Dedifferentiated amniotic fluid mesenchymal stem cell (primary cell): ENCODE data around the gene RAB40B.
A peak's percentile ranks its signal among the peaks of the same experiment; 100 is the strongest.
"Not testable (repeated sequence)": the region's sequence is repeated elsewhere in the genome, so short reads cannot be mapped to it uniquely, and the experiment has no call there.

Experiments used
- DNase-seq: peaks from one replicate; pipeline ENCODE4 v3.0.0-alpha.2; 2016; ENCODE audit errors: extremely low spot score

RAB40B gene

GRCh38 chr17:82698065-82698973 is at the start of gene RAB40B:
RAB40B (minus strand) TSS chr17:82698698; CDS start chr17:82698596, 102 bp downstream.
- peak; percentile 99 for DNase-seq

DNA sequence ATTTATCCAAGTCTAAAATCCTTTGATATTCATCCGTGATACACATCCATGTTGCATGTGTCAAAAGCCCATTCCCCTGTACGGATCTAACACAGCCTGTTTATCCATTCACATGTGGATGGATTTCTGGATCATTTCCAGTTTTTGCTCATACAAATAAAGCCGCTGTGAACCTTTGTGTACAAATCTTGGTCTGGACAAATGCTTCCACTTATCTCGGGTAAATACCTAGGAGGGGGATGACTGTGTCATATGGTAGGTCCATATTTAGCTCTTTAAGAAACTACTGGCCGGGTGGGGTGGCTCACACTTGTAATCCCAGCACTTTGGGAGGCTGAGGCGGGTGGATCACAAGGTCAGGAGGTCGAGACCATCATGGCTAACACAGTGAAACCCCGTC is 47.0 kb upstream of the RAB40B start:
- no peak for DNase-seq

DNA sequence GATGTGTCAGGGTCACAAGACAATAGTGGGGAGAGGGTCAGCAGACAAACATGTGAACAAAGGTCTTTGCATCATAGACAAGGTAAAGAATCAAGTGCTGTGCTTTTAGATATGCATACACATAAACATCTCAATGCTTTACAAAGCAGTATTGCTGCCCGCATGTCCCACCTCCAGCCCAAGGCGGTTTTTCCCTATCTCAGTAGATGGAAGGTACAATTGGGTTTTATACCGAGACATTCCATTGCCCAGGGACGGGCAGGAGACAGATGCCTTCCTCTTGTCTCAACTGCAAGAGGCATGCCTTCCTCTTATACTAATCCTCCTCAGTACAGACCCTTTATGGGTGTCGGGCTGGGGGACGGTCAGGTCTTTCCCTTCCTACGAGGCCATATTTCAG is 46.2 kb upstream of the RAB40B start:
- not testable (repeated sequence) for DNase-seq

- DNase-seq, result no peak
Measured at GRCh38 chr17:82743344-82744219, 45.1 kb upstream of the RAB40B start.

GRCh38 chr17:82740906-82741759 is 42.6 kb upstream of the RAB40B start:
- no peak for DNase-seq

DNA sequence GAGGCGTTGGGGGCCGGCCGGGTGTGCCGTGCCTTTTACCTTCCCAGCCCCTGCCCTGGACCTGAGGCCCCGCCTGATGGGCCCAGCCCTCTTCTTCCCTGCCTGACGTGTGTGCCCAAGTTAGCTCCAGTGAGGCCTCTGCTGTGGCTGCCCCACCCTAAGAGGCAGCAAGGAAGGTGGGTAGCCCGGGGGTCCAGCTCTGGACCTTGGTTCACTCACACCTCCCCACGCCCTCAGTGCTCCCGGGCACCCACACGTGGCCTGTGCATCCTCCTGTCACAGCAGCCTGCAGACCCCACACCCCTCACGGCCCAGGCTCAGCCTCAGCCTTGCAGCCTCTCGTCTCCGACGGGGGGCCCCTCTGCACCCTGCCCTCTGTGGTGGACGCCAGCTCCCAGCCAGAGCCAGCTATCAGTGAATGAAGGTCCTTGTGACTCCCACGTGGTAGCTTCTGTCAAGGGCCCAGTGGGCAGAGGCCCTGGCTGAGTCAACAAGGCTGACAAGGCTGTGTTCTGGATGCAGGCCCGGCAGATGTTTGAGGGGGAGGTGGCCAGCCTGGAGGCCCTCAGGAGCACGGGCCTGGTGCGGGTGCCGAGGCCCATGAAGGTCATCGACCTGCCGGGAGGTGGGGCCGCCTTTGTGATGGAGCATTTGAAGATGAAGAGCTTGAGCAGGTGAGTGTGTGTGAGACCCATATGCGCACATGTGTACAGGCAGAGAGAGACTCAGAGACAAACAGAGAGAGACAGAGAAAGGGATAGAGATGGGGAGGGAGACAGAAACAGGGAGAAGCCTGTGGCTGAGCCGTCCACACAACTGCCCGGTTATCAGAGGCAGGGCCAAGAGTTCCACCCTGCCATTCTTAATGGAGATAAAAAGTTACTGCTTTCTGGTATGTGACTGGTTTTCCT is 39.7 kb upstream of the RAB40B start:
- DNase-seq, result no peak

GRCh38 chr17:82736511-82737185 is 38.1 kb upstream of the RAB40B start:
- no peak for DNase-seq

DNA sequence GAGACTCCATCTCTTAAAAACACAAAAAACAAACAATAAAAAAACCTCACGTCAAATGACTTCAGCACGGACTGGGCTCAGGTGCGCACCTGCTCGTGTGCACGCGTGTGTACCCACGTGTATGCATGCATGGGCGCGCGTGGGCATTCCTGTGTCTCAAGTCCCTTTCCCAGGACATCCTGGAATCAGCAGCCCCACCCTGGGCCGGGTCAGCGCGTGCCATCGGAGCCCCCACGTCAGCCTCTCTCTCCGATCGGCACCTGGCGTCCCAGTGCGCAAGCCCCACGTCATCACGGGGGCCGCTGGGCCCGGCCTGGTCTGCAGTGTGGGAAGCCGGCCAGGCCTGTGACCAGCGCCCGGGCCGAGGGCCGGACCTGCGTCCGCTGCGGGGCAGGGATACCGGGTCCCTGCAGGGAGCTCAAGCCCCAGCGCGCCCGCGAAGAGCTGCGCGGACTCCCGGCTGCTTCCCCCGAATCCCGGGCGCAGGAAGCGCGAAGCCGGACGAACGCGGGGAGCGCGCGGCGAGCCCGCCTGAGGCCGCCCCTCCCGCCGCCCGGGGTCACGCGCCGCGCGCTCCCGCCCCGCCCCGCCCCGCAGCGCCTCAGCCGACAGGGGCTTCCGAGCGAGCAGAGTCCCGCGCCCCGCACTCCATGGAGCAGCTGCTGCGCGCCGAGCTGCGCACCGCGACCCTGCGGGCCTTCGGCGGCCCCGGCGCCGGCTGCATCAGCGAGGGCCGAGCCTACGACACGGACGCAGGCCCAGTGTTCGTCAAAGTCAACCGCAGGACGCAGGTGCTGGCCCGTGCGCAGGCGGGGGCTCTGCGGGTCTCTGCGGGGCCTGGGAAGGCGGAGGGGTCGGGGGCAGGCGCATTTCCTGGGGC is 36.7 kb upstream of the RAB40B start, which contains the start of gene FN3K:
FN3K (plus strand) TSS at position 629 of the 880 bp plus-strand sequence; CDS start at position 651, 22 bp downstream.
- DNase-seq, result no peak

GRCh38 chr17:82732118-82732743 is 33.7 kb upstream of the RAB40B start:
- no peak for DNase-seq

DNA sequence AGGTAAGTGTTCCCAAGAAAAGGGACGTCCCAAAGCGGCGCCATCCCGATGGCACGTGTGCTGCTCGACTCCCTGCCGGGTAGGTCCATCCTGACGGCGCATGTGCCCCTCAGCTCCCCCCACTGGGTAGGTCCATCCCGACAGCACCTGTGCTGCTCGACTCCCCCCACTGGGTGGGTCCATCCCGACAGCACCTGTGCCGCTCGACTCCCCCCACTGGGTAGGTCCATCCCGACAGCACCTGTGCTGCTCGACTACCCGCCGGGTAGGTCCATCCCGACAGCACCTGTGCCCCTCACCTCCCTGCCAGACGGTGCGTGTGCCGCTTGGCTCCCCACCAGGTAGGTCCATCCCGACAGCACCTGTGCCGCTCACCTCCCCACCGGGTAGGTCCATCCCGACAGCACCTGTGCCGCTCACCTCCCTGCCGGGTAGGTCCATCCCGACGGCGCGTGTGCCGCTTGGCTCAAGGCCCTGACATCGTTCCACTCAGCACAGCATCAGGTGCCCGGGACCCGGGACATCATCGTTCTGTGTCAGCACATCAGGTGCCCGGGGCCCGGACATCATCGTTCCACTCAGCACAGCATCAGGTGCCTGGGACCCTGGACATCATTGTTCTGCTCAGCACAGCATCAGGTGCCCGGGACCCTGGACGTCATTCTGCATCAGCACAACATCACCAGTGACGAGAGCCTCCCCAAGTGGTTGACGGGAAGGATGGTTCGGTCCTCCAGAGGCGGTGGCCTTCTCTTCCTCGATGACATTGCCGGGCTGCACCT is 31.2 kb upstream of the RAB40B start:
- DNase-seq, result no peak

DNA sequence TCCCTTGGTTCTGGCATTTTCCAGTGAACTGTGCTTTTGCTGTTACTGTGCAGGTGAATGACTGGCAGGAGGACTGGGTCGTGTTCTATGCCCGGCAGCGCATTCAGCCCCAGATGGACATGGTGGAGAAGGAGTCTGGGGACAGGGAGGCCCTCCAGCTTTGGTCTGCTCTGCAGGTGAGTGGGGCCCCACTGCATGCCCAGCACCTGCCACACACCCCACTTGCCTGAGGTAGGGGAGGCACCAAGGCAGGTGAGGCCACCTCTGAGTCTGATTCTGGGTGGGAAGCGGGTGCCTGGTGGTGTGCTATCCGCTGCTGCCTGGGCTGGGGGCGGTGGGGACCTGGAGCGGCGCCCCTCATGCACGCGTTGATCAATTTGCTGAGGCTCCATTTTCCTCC is 27.9 kb upstream of the RAB40B start:
- no peak for DNase-seq

DNA sequence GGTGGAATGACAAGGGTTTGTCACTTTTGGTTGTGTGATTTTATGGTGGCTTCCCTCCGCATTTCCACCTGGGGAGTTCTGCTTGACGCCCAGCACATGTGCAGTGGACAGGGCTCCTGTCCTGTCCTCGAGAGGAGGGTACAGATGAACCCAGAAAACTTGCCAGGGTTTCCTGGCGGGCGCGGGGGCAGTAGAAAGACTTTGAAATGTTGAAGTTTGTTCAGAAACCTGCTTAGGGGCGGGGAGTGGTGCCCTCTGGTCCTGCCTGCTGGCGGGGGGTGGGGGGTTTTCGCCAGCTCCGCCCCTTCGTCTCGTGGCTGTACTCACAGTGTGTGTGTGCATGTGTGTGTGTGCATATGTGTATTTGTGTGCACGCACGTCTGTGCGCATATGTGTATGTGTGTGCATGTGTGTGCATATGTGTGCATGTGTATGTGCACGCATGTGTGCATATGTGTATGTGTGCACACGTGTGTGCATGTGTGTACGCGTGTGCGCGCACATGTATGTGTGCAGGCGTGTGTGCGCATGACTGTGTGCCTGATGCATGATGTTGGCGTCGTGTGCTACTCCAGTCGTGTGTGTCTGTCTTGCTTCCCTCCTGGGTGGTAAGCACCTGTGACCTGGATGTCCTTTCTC is 24.8 kb upstream of the RAB40B start:
- DNase-seq, result no peak

DNA sequence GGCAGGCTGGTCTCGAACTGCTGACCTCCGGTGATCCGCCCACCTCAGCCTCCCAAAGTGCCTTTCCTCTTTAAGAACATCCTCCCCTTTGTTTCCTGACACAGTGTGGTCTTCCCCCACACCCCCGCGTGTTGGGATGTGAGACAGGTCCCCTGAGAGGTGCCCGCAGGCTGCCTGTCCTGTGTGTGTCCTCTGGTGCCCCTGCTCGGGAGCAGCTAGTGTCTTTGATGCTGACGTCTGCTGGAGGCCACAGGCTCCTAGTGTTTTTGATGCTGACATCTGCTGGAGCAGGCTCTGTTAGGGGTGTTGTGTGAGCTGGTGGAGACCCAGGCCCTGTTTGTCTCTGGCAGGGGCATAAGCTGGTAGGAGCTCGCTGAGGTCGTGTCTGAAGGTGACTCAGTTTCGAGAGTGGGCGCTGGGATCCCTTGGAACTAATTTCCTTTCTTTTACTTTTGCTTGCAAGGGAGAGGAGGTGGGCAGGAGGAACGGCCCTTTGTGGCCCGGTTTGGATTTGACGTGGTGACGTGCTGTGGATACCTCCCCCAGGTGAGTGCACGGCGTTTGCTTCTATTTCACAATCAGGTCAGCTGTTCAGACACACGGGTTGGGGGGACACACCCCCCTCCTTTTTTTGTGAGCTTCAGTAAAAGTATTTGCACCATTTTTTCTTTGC is 24.0 kb upstream of the RAB40B start:
- DNase-seq, result no peak

- no peak for DNase-seq
Measured at GRCh38 chr17:82720204-82720603, 21.7 kb upstream of the RAB40B start.

DNA sequence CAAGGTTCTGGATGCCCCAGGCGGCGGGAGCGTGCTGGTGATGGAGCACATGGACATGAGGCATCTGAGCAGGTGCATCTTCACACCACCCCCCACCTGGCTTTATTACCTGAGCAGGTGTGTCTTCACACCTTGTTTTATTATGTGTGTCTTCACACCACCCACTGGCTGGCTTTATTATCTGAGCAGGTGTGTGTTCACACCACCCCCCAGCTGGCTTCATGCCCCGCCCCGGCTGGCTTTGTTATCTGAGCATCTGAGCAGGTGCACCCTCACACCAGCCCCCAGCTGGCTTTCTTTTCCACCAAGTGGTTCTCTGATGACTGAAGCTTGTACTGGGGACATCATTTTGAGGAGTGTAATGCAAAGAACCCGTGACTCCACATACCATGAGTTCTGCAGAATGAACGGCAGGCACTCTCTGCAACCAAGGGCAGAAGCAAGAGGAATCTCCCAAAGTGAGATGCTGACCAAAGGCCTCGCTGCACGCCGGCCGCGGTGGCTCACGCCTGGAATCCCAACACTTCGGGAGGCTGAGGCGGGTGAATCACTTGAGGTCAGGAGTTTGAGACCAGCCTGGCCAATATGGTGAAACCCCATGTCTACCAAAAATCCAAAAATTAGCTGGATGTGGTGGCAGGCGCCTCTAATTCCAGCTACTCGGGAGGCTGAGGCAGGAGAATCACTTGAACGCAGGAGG is 20.6 kb upstream of the RAB40B start:
- DNase-seq, result no peak
